HepG2 (cell line): ENCODE measurements around the gene ERBB4. TPM values are rescaled to one million over a fixed set of nuclear protein-coding genes. Genes with fewer than 3 reads are reported as not detected.

ENCODE experiments used
- ATAC-seq: fragments of 200-7000 bp; cut with Tn5 transposase; 3 replicates; pipeline ENCODE4 v1.9.1; 2020; ENCODE audit warnings: mild to moderate bottlenecking, moderate library complexity
- BruUV-seq: library from RNA; stranded (reverse); fragments of 400-500 nt; replicated peaks from 2 replicates; lab custom pipeline; 2021; lab: Mats Ljungman, UMichigan
- CTCF ChIA-PET: fragments of 300-600 bp; formaldehyde crosslinking; extraction: SDS; loops from one replicate; lab custom pipeline; 2021; ENCODE audit warnings: low total read pairs, inconsistent platforms, low intra/inter-chr PET ratio; lab: Yijun Ruan, JAX
- POLR2A ChIA-PET: fragments of 350-600 bp; sonication (Branson Sonifier 250); formaldehyde crosslinking; loops from one replicate; lab custom pipeline; 2020; ENCODE audit warnings: antibody characterized with exemption, inconsistent platforms; lab: Yijun Ruan, JAX
- DNase-seq: peaks from one replicate; pipeline ENCODE4 v3.0.0-alpha.2; 2015; ENCODE audit warnings: low spot score
- FAIRE-seq: peaks from 3 replicates; lab custom pipeline; 2011; peaks lifted over from hg19 to GRCh38; lab: Jason Lieb, UNC
- H2AFZ ChIP-seq: one replicate; pipeline ENCODE4 v1.6.1; 2011; ENCODE audit warnings: low read length, inconsistent platforms
- H3K27ac ChIP-seq: fragments of 300-600 bp; 3 replicates; pipeline ENCODE4 v1.8.0; 2011; ENCODE audit warnings: mixed run types, mild to moderate bottlenecking, mixed read lengths, low read length, inconsistent platforms; ENCODE audit not compliant: insufficient read depth; ENCODE audit errors: extremely low read length
- H3K27me3 ChIP-seq, 2 experiments: fragments of 200-600 bp in 1 of 2; 2 replicates in 1 of 2; 3 replicates in 1 of 2; pipeline versions ENCODE4 v1.6.0 to v1.8.0; 2011; ENCODE audit warnings: low read length in 2 of 2, mild to moderate bottlenecking in 2 of 2, moderate library complexity in 2 of 2, inconsistent platforms in 1 of 2; ENCODE audit not compliant: insufficient read depth in 2 of 2, control insufficient read depth in 1 of 2
- H3K36me3 ChIP-seq, 2 experiments: fragments of 200-600 bp in 1 of 2; replicated peaks in 1 of 2; 2 replicates in 1 of 2; 3 replicates in 1 of 2; pipeline versions ENCODE4 v1.5.1 to v1.8.0; 2011; ENCODE audit warnings: low read length in 2 of 2, inconsistent platforms in 1 of 2; ENCODE audit not compliant: insufficient read depth in 2 of 2, control insufficient read depth in 1 of 2
- H3K4me1 ChIP-seq: 2 replicates; pipeline ENCODE4 v1.5.1; 2012; ENCODE audit warnings: low read length, inconsistent platforms; ENCODE audit not compliant: insufficient read depth
- H3K4me2 ChIP-seq: 2 replicates; pipeline ENCODE4 v1.6.0; 2011; ENCODE audit warnings: low read depth, low read length, inconsistent platforms
- H3K4me3 ChIP-seq, 3 experiments: fragments of 200-600 bp in 1 of 3; sonication (generic), shearing (Covaris generic) in 1 of 3; replicated peaks in 1 of 3; 2 replicates each; pipeline ENCODE4 v1.5.1; 2011 to 2016; ENCODE audit warnings: low read length in 3 of 3, inconsistent platforms in 2 of 3, low read depth in 2 of 3, mild to moderate bottlenecking in 2 of 3, control low read depth in 1 of 3, mixed read lengths in 1 of 3; ENCODE audit not compliant: insufficient read depth in 1 of 3
- H3K79me2 ChIP-seq: one replicate; pipeline ENCODE4 v1.6.1; 2011; ENCODE audit warnings: low read length, inconsistent platforms; ENCODE audit not compliant: insufficient read depth
- H3K9ac ChIP-seq: 2 replicates; pipeline ENCODE4 v1.6.0; 2011; ENCODE audit warnings: mild to moderate bottlenecking, low read depth, low read length, inconsistent platforms; ENCODE audit not compliant: insufficient read depth
- H3K9me3 ChIP-seq: 2 replicates; pipeline ENCODE4 v1.5.1; 2012; ENCODE audit warnings: mild to moderate bottlenecking, low read length
- H4K20me1 ChIP-seq: 2 replicates; pipeline ENCODE4 v1.6.0; 2011; ENCODE audit warnings: inconsistent platforms, mild to moderate bottlenecking, low read length, moderate library complexity; ENCODE audit not compliant: insufficient read depth
- PHF5A ChIP-seq: IDR thresholded peaks from one replicate; pipeline ENCODE4 v1.6.1; 2018; ENCODE audit warnings: low read depth, missing genetic modification reagents; ENCODE audit not compliant: unreplicated experiment
- PRPF4 ChIP-seq: fragments of 200-400 bp; formaldehyde crosslinking; IDR thresholded peaks from 2 replicates; pipeline ENCODE4 v1.6.1; 2016; ENCODE audit warnings: low read length, low read depth; ENCODE audit not compliant: poor library complexity, severe bottlenecking
- SNAPC2 ChIP-seq: sonication (generic); formaldehyde crosslinking; IDR thresholded peaks from 2 replicates; pipeline ENCODE4 v1.8.1; 2022; ENCODE audit warnings: mild to moderate bottlenecking, missing genetic modification reagents
- TEAD2 ChIP-seq: sonication (generic); formaldehyde crosslinking; IDR thresholded peaks from 2 replicates; pipeline ENCODE4 v1.9.0; 2021; ENCODE audit warnings: missing genetic modification reagents
- ZNF788 ChIP-seq: sonication (generic); formaldehyde crosslinking; IDR thresholded peaks from 2 replicates; pipeline ENCODE4 v1.5.0; 2020; ENCODE audit warnings: mild to moderate bottlenecking, missing genetic modification reagents, borderline replicate concordance
- WGBS: methylation state at CpG from one replicate; pipeline ENCODE4 v1.1.6; 2017; ENCODE audit warnings: low lambda C conversion rate; 5-methylcytosine and 5-hydroxymethylcytosine counted together
- in situ Hi-C: cut with HindIII; loops from 2 replicates; pipeline ENCODE4 v1.10.0; 2017; ENCODE audit warnings: low pct_unique_long_range_greater_than_20kb; ENCODE audit not compliant: extremely low pct_ligation_motif_present
- intact Hi-C: fragments of 100-400 bp; cut with micrococcal nuclease; formaldehyde crosslinking; loops from one replicate; pipeline ENCODE4 v1.10.0; 2022; ENCODE audit not compliant: unreplicated experiment
- polyA plus RNA-seq, 8 experiments: library from polyadenylated mRNA; depleted of rRNA in 3 of 8; stranded (reverse) in 7 of 8; unstranded in 1 of 8; fragments of >200 nt; fragmentation: Illumina TruSeq in 4 of 8; extraction: Trizol in 4 of 8; gene quantifications; 2 replicates each; pipeline versions ENCODE4 v1.2.1 to v1.2.3, GENCODE V29; 2011 to 2016; ENCODE audit warnings: low read depth in 4 of 8, missing spikeins in 1 of 8, mixed read lengths in 1 of 8; ENCODE audit not compliant: insufficient read depth in 1 of 8
- total RNA-seq, 5 experiments: library from RNA; depleted of rRNA; stranded (reverse); fragments of >200 nt; fragmentation: Illumina TruSeq; extraction: Trizol; gene quantifications; 2 replicates each; pipeline ENCODE4 v1.2.3, GENCODE V29; 2016; ENCODE audit warnings: low read depth in 1 of 5
- TF ChIP-seq, protein P1 (sequence below): sonication (generic); formaldehyde crosslinking; IDR thresholded peaks from 2 replicates; pipeline ENCODE4 v1.4.0; 2020; ENCODE audit warnings: low read depth, mild to moderate bottlenecking, missing genetic modification reagents
- TF ChIP-seq, protein P2 (sequence below): sonication (generic); formaldehyde crosslinking; IDR thresholded peaks from 2 replicates; pipeline ENCODE4 v1.4.0; 2020; ENCODE audit warnings: missing genetic modification reagents, mild to moderate bottlenecking, borderline replicate concordance
- TF ChIP-seq, protein P3 (sequence below): sonication (generic); formaldehyde crosslinking; IDR thresholded peaks from 2 replicates; pipeline ENCODE4 v1.8.0; 2022; ENCODE audit warnings: low read depth, missing genetic modification reagents
- TF ChIP-seq, protein P4 (sequence below): sonication (generic); formaldehyde crosslinking; IDR thresholded peaks from 2 replicates; pipeline ENCODE4; 2020; ENCODE audit warnings: missing genetic modification reagents, mild to moderate bottlenecking, borderline replicate concordance
- TF ChIP-seq, protein P5 (sequence below): sonication (generic); formaldehyde crosslinking; IDR thresholded peaks from 2 replicates; pipeline ENCODE4 v1.5.0; 2020; ENCODE audit warnings: mild to moderate bottlenecking, low read depth, missing genetic modification reagents, borderline replicate concordance

The ERBB4 gene
- total and polyA plus RNA-seq, 2 of the 13 experiments (the other 11 are each of a cell fraction or from before 2014, with no cell fraction given) = not detected

DNA sequence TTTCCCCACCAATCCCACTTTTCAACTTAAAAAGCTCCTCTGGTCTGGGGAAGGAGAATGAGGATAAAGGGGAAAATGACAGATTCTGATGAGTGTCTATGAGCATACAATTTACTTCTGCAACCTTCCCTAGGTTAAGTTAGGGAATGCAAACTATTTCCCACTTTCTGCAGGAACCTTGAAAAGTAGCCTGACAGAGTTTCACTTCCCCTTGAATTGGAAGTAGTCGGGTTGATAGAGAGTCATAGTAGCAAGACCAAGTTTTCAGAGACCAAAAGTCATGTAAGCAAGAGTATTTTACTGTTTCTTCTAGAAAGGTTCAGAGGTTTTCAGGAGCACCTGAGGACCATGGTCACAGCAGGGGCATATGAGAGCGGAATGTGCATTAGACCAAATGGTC, 1167.1 kb downstream of the ERBB4 start:
- intact Hi-C loops (no loop called here), in situ Hi-C loops (no loop called here)
- no peaks in the 10 kb centered on the region for H3K9me3 ChIP-seq
- no peaks in the 10 kb centered on the region for H3K4me1 ChIP-seq
- no peaks in the 10 kb centered on the region for H4K20me1 ChIP-seq
- CTCF ChIA-PET = no interaction called here
- no peak for DNase-seq
- H3K27ac ChIP-seq = no peak overlapping the region
- no peak for FAIRE-seq
- 0% methylated on average over 2 of the region's 2 CpGs for WGBS
- TF ChIP-seq SNAPC2 (CRISPR knock-in tag) (no peak), TEAD2 (CRISPR knock-in tag) (no peak), ZNF788 (no peak), PHF5A (CRISPR knock-in tag) (no peak), PRPF4 (no peak)
- TF ChIP-seq, protein P1, sequence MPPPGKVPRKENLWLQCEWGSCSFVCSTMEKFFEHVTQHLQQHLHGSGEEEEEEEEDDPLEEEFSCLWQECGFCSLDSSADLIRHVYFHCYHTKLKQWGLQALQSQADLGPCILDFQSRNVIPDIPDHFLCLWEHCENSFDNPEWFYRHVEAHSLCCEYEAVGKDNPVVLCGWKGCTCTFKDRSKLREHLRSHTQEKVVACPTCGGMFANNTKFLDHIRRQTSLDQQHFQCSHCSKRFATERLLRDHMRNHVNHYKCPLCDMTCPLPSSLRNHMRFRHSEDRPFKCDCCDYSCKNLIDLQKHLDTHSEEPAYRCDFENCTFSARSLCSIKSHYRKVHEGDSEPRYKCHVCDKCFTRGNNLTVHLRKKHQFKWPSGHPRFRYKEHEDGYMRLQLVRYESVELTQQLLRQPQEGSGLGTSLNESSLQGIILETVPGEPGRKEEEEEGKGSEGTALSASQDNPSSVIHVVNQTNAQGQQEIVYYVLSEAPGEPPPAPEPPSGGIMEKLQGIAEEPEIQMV = no peak
- TF ChIP-seq, protein P2, sequence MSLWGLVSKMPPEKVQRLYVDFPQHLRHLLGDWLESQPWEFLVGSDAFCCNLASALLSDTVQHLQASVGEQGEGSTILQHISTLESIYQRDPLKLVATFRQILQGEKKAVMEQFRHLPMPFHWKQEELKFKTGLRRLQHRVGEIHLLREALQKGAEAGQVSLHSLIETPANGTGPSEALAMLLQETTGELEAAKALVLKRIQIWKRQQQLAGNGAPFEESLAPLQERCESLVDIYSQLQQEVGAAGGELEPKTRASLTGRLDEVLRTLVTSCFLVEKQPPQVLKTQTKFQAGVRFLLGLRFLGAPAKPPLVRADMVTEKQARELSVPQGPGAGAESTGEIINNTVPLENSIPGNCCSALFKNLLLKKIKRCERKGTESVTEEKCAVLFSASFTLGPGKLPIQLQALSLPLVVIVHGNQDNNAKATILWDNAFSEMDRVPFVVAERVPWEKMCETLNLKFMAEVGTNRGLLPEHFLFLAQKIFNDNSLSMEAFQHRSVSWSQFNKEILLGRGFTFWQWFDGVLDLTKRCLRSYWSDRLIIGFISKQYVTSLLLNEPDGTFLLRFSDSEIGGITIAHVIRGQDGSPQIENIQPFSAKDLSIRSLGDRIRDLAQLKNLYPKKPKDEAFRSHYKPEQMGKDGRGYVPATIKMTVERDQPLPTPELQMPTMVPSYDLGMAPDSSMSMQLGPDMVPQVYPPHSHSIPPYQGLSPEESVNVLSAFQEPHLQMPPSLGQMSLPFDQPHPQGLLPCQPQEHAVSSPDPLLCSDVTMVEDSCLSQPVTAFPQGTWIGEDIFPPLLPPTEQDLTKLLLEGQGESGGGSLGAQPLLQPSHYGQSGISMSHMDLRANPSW (CRISPR knock-in tag) = no peak
- TF ChIP-seq, protein P3, sequence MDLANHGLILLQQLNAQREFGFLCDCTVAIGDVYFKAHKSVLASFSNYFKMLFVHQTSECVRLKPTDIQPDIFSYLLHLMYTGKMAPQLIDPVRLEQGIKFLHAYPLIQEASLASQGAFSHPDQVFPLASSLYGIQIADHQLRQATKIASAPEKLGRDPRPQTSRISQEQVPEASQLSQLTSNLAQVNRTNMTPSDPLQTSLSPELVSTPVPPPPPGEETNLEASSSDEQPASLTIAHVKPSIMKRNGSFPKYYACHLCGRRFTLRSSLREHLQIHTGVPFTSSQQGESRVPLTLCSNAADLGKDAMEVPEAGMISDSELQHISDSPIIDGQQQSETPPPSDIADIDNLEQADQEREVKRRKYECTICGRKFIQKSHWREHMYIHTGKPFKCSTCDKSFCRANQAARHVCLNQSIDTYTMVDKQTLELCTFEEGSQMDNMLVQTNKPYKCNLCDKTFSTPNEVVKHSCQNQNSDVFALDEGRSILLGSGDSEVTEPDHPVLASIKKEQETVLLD = no peak
- TF ChIP-seq, protein P4, sequence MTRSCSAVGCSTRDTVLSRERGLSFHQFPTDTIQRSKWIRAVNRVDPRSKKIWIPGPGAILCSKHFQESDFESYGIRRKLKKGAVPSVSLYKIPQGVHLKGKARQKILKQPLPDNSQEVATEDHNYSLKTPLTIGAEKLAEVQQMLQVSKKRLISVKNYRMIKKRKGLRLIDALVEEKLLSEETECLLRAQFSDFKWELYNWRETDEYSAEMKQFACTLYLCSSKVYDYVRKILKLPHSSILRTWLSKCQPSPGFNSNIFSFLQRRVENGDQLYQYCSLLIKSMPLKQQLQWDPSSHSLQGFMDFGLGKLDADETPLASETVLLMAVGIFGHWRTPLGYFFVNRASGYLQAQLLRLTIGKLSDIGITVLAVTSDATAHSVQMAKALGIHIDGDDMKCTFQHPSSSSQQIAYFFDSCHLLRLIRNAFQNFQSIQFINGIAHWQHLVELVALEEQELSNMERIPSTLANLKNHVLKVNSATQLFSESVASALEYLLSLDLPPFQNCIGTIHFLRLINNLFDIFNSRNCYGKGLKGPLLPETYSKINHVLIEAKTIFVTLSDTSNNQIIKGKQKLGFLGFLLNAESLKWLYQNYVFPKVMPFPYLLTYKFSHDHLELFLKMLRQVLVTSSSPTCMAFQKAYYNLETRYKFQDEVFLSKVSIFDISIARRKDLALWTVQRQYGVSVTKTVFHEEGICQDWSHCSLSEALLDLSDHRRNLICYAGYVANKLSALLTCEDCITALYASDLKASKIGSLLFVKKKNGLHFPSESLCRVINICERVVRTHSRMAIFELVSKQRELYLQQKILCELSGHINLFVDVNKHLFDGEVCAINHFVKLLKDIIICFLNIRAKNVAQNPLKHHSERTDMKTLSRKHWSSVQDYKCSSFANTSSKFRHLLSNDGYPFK (CRISPR knock-in tag) = no peak
- TF ChIP-seq, protein P5, sequence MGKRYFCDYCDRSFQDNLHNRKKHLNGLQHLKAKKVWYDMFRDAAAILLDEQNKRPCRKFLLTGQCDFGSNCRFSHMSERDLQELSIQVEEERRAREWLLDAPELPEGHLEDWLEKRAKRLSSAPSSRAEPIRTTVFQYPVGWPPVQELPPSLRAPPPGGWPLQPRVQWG (CRISPR knock-in tag) = no peak
- TF ChIP-seq, all 625 proteins: peak for 0
- Histone ChIP-seq H3K4me3 (no peak overlapping the region), H2AFZ (no peak overlapping the region), H3K9ac (no peak overlapping the region), H3K36me3 (no peaks in the 10 kb centered on the region), H3K4me2 (no peak overlapping the region), H3K79me2 (no peaks in the 10 kb centered on the region), H3K27me3 (no peaks in the 10 kb centered on the region)
- no peak for ATAC-seq
- POLR2A ChIA-PET = no interaction called here
- no TSS peak for BruUV-seq
